Mucosa of rectum (tissue), 2 donors: ENCODE data around the gene SDCBP2.
A peak's percentile ranks its signal among the peaks of the same experiment; 100 is the strongest.

Source experiments
- H3K27ac ChIP-seq, 2 donors: one replicate each; pipeline ENCODE4 v1.7.0; 2013; ENCODE audit warnings: inconsistent platforms in 2 of 2, low read depth in 2 of 2, low read length in 2 of 2
- H3K27me3 ChIP-seq, 2 donors: one replicate each; pipeline ENCODE4 v1.7.0; 2013; ENCODE audit warnings: low read length in 2 of 2; ENCODE audit not compliant: control insufficient read depth in 2 of 2, insufficient read depth in 2 of 2
- H3K36me3 ChIP-seq, 2 donors: one replicate each; pipeline ENCODE4 v1.7.0; 2013; ENCODE audit warnings: low read length in 2 of 2; ENCODE audit not compliant: control insufficient read depth in 2 of 2, insufficient read depth in 2 of 2
- H3K4me1 ChIP-seq, 2 donors: one replicate each; pipeline ENCODE4 v1.7.0; 2013; ENCODE audit warnings: low read length in 2 of 2, mild to moderate bottlenecking in 1 of 2; ENCODE audit not compliant: control insufficient read depth in 2 of 2, insufficient read depth in 2 of 2
- H3K4me3 ChIP-seq, 2 donors: one replicate each; pipeline ENCODE4 v1.7.0; 2013; ENCODE audit warnings: low read length in 2 of 2
- H3K9ac ChIP-seq, 2 donors: one replicate each; pipeline ENCODE4 v1.7.0; 2013; ENCODE audit warnings: low read length in 2 of 2, low read depth in 1 of 2, mild to moderate bottlenecking in 1 of 2
- H3K9me3 ChIP-seq, 2 donors: one replicate each; pipeline ENCODE4 v1.7.0; 2013; ENCODE audit warnings: low read length in 2 of 2; ENCODE audit not compliant: control insufficient read depth in 2 of 2
- donor health status: healthy.
- donor health status: Normal muscosa, but diverticular disease.

SDCBP2 gene

GRCh38 chr20:1328680-1329330, at the start of gene SDCBP2:
SDCBP2 (minus strand) TSS chr20:1329139; CDS start chr20:1320416, 8,723 bp downstream.
- peak within 1 kb of the TSS; percentile 84 to 93 for H3K4me3 ChIP-seq
- H3K4me1 ChIP-seq: peaks cover 51 to 54% of the 10 kb centered on the region in 2 donors
- H3K36me3 ChIP-seq: peaks cover 0 to 3% of the 10 kb centered on the region in 2 donors
- peak within 1 kb of the TSS; percentile 96 to 98 for H3K27ac ChIP-seq
- H3K9me3 ChIP-seq: no peaks in the 10 kb centered on the region
- no peaks in the 10 kb centered on the region for H3K27me3 ChIP-seq
- peak within 1 kb of the TSS; percentile 90 to 100 for H3K9ac ChIP-seq

GRCh38 chr20:1378735-1379125, 49.8 kb upstream of the SDCBP2 start:
- Histone ChIP-seq H3K4me1 (peaks cover 33 to 37% of the 10 kb centered on the region in 2 donors), H3K4me3 (no peak overlapping the region)

GRCh38 chr20:1377984-1378734, 49.2 kb upstream of the SDCBP2 start:
- Histone ChIP-seq H3K9ac (no peak overlapping the region), H3K27me3 (no peaks in the 10 kb centered on the region), H3K27ac (no peak overlapping the region), H3K9me3 (no peaks in the 10 kb centered on the region), H3K4me3 (no peak overlapping the region), H3K36me3 (peaks cover 16 to 22% of the 10 kb centered on the region in 2 donors), H3K4me1 (peaks cover 27 to 33% of the 10 kb centered on the region in 2 donors)

More at GRCh38 chr20:1378735-1379125, 49.8 kb upstream of the SDCBP2 start:
- Histone ChIP-seq H3K9me3 (no peaks in the 10 kb centered on the region), H3K27ac (no peak overlapping the region), H3K27me3 (no peaks in the 10 kb centered on the region), H3K36me3 (peaks cover 12 to 18% of the 10 kb centered on the region in 2 donors), H3K9ac (no peak overlapping the region)

GRCh38 chr20:1377341-1377871, 48.5 kb upstream of the SDCBP2 start:
- Histone ChIP-seq H3K36me3 (peaks cover 14 to 28% of the 10 kb centered on the region in 2 donors), H3K9me3 (no peaks in the 10 kb centered on the region), H3K27ac (no peak overlapping the region), H3K27me3 (no peaks in the 10 kb centered on the region), H3K4me1 (peaks cover 21 to 26% of the 10 kb centered on the region in 2 donors), H3K9ac (no peak overlapping the region), H3K4me3 (no peak overlapping the region)

GRCh38 chr20:1376408-1377270, 47.7 kb upstream of the SDCBP2 start:
- Histone ChIP-seq H3K9me3 (no peaks in the 10 kb centered on the region), H3K27ac (no peak overlapping the region), H3K27me3 (no peaks in the 10 kb centered on the region), H3K9ac (no peak overlapping the region), H3K4me3 (no peak overlapping the region), H3K4me1 (peaks cover 15 to 19% of the 10 kb centered on the region in 2 donors), H3K36me3 (peaks cover 21 to 35% of the 10 kb centered on the region in 2 donors)

GRCh38 chr20:1376007-1376406, 47.1 kb upstream of the SDCBP2 start:
- Histone ChIP-seq H3K27me3 (no peaks in the 10 kb centered on the region), H3K9ac (no peak overlapping the region), H3K36me3 (peaks cover 25 to 42% of the 10 kb centered on the region in 2 donors), H3K9me3 (no peaks in the 10 kb centered on the region), H3K4me1 (peaks cover 18 to 21% of the 10 kb centered on the region in 2 donors), H3K4me3 (no peak overlapping the region), H3K27ac (no peak overlapping the region)

GRCh38 chr20:1375515-1375914, 46.6 kb upstream of the SDCBP2 start:
- H3K9ac ChIP-seq: no peak overlapping the region
- H3K9me3 ChIP-seq: no peaks in the 10 kb centered on the region
- H3K27ac ChIP-seq: no peak overlapping the region
- H3K27me3 ChIP-seq: no peaks in the 10 kb centered on the region
- peaks cover 29 to 46% of the 10 kb centered on the region in 2 donors for H3K36me3 ChIP-seq
- peaks cover 23 to 24% of the 10 kb centered on the region in 2 donors for H3K4me1 ChIP-seq
- H3K4me3 ChIP-seq: no peak overlapping the region

- peaks cover 35 to 49% of the 10 kb centered on the region in 2 donors for H3K36me3 ChIP-seq
- H3K4me1 ChIP-seq: peaks cover 21 to 25% of the 10 kb centered on the region in 2 donors
- no peak overlapping the region for H3K27ac ChIP-seq
- no peaks in the 10 kb centered on the region for H3K27me3 ChIP-seq
- no peaks in the 10 kb centered on the region for H3K9me3 ChIP-seq
- H3K9ac ChIP-seq: no peak overlapping the region
- H3K4me3 ChIP-seq: no peak overlapping the region
These were observed 45.3 kb upstream of the SDCBP2 start for GRCh38 chr20:1374246-1374645.

GRCh38 chr20:1373614-1374013, 44.7 kb upstream of the SDCBP2 start:
- no peaks in the 10 kb centered on the region for H3K9me3 ChIP-seq
- H3K27ac ChIP-seq: no peak overlapping the region
- no peaks in the 10 kb centered on the region for H3K27me3 ChIP-seq
- H3K9ac ChIP-seq: no peak overlapping the region
- peaks cover 35 to 46% of the 10 kb centered on the region in 2 donors for H3K36me3 ChIP-seq
- H3K4me1 ChIP-seq: peaks cover 24 to 28% of the 10 kb centered on the region in 2 donors
- no peak overlapping the region for H3K4me3 ChIP-seq
